NCI-H774 (cell line): ENCODE measurements around the gene SLC35G1.

Experiments used
- DNase-seq: peaks from one replicate; lab custom pipeline; 2025; lab: John Stamatoyannopoulos, UW

SLC35G1 gene

GRCh38 chr10:93876381-93876780 is 17.4 kb upstream of the SLC35G1 start:
- no peak for DNase-seq

GRCh38 chr10:93879273-93879672 is 14.5 kb upstream of the SLC35G1 start:
- DNase-seq: no peak

GRCh38 chr10:93894516-93895378 is 969 bp downstream of the SLC35G1 start:
- DNase-seq: no peak

GRCh38 chr10:93897070-93897780 is 3.4 kb downstream of the SLC35G1 start:
- DNase-seq: no peak

- no peak for DNase-seq
Observed at GRCh38 chr10:93899109-93899508, 5.3 kb downstream of the SLC35G1 start.

- DNase-seq: no peak
Observed at GRCh38 chr10:93903051-93903450, 9.3 kb downstream of the SLC35G1 start.

- peak; percentile 9 for DNase-seq
Observed at GRCh38 chr10:93904901-93905300, 11.1 kb downstream of the SLC35G1 start.

GRCh38 chr10:93907059-93907458 is 13.3 kb downstream of the SLC35G1 start:
- DNase-seq: no peak

- DNase-seq: no peak
Observed at GRCh38 chr10:93911866-93912265, 18.1 kb downstream of the SLC35G1 start.

GRCh38 chr10:93912444-93912843 is 18.7 kb downstream of the SLC35G1 start:
- DNase-seq: no peak

- no peak for DNase-seq
Observed at GRCh38 chr10:93913706-93914105, 19.9 kb downstream of the SLC35G1 start.

GRCh38 chr10:93915598-93915997 is 21.8 kb downstream of the SLC35G1 start:
- no peak for DNase-seq

GRCh38 chr10:93916257-93917063 is 22.7 kb downstream of the SLC35G1 start:
- peak; percentile 7 for DNase-seq

GRCh38 chr10:93917064-93917391 is 23.2 kb downstream of the SLC35G1 start:
- DNase-seq: no peak

- DNase-seq: no peak
Observed at GRCh38 chr10:93917821-93918220, 24.0 kb downstream of the SLC35G1 start.

GRCh38 chr10:93921338-93921737 is 27.6 kb downstream of the SLC35G1 start:
- no peak for DNase-seq

GRCh38 chr10:93926613-93927012 is 32.8 kb downstream of the SLC35G1 start:
- no peak for DNase-seq

GRCh38 chr10:93938140-93938539 is 44.4 kb downstream of the SLC35G1 start:
- DNase-seq: no peak

- DNase-seq: no peak
Observed at GRCh38 chr10:93940881-93941280, 47.1 kb downstream of the SLC35G1 start.

- DNase-seq: no peak
Observed at GRCh38 chr10:93941606-93942005, 47.8 kb downstream of the SLC35G1 start.

- no peak for DNase-seq
Observed at GRCh38 chr10:93945819-93946218, 52.0 kb downstream of the SLC35G1 start.

- DNase-seq: no peak
Observed at GRCh38 chr10:93947055-93947454, 53.3 kb downstream of the SLC35G1 start.

GRCh38 chr10:93947524-93947923 is 53.7 kb downstream of the SLC35G1 start:
- DNase-seq: no peak
